HT-29 (cell line): ENCODE data around the gene CRELD2. TPM values are rescaled to one million over a fixed set of nuclear protein-coding genes. Genes with fewer than 3 reads are reported as not detected.

Source experiments
- DNase-seq: peaks from one replicate; pipeline ENCODE4 v3.0.0-alpha.2; 2015; ENCODE audit warnings: low spot score
- total RNA-seq: library from RNA; depleted of rRNA; stranded (reverse); fragments of >200 nt; shearing (Covaris generic); gene quantifications from 2 replicates; pipeline ENCODE4 v1.2.3, GENCODE V29; 2014; rRNA removed

The CRELD2 gene, protein sequence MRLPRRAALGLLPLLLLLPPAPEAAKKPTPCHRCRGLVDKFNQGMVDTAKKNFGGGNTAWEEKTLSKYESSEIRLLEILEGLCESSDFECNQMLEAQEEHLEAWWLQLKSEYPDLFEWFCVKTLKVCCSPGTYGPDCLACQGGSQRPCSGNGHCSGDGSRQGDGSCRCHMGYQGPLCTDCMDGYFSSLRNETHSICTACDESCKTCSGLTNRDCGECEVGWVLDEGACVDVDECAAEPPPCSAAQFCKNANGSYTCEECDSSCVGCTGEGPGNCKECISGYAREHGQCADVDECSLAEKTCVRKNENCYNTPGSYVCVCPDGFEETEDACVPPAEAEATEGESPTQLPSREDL
- 70.4 and 75.0 TPM in 2 replicates for total RNA-seq

DNA sequence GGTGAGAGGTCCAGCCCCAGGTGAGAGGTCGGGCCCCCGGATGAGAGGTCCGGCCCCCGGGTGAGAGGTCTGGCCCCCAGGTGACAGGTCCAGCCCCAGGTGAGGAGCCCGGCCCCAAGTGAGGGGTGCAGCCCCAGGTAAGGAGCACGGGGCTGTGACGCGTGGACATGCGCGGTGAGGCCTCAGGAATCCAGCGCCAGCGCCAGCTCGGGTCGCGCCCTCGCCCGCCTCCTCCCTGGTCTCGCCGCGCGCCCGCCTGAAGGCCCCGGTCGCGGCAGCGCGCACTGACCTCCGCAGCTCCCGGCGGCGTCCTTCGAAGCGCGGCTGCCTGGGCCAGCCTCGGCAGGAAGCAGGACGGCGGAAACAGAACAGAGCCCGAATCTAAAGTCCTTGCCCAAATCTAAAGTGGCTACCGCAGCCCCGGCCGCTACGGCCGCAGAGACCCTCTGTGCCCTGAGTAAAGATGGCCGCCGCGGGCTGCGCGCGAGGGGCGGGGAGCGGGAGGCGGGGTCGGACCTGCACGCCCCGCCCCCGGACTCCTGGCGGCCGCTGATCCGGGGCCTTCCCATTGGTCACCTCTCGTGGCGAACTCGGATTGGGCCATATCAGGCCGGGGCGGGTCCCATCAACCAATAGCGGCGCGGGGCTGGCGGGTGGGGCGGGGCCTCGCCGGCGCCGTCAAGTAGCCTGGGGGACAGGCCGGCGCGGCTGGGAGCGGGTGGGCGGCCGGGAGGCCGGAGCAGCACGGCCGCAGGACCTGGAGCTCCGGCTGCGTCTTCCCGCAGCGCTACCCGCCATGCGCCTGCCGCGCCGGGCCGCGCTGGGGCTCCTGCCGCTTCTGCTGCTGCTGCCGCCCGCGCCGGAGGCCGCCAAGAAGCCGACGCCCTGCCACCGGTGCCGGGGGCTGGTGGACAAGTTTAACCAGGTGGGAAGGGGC is at the start of gene CRELD2, which contains the start of gene ALG12:
Gene CRELD2 (plus strand): TSS at position 661 of the 937 bp plus-strand sequence. CDS start 136 bp downstream, at position 797.
Gene ALG12 (minus strand): TSS at position 465 of the 937 bp plus-strand sequence. CDS start 4,673 bp downstream, outside the sequence.
- peak; percentile 88 for DNase-seq

DNA sequence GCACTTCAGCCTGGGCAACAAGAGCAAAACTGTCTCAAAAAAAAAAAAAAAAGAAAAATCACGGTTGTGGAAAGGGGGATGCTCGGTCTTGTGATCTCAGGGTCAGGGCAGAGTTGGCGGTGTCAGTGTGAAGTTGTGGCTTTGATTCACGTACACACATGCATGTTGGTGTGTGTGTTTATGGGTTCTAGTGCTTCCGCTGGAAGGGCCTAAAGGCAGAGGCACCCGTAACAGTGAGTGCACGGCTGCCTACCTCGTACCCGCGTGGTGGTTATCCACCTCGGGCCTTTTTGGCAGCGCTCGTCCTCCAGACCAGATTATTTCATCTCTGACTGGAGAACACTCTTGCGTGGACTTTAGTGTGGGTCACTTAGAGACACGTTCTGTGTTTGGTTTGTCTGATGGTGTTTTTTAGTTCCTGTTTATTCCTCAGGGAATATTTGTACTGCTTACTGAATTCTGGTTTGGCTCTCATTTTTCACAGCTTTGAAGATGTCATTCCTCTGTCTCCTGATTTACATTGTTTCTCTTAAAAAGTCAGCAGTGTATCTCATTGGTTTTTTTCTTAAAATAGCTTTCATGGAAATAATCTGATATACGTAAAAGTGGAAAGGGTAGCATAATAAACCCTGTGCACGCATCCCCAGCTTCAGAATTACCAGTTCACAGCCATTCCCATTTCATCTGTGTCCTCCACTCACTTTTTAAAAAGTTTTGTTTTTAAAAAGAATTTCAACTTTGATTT is 49.2 kb upstream of the CRELD2 start:
- no peak for DNase-seq

DNA sequence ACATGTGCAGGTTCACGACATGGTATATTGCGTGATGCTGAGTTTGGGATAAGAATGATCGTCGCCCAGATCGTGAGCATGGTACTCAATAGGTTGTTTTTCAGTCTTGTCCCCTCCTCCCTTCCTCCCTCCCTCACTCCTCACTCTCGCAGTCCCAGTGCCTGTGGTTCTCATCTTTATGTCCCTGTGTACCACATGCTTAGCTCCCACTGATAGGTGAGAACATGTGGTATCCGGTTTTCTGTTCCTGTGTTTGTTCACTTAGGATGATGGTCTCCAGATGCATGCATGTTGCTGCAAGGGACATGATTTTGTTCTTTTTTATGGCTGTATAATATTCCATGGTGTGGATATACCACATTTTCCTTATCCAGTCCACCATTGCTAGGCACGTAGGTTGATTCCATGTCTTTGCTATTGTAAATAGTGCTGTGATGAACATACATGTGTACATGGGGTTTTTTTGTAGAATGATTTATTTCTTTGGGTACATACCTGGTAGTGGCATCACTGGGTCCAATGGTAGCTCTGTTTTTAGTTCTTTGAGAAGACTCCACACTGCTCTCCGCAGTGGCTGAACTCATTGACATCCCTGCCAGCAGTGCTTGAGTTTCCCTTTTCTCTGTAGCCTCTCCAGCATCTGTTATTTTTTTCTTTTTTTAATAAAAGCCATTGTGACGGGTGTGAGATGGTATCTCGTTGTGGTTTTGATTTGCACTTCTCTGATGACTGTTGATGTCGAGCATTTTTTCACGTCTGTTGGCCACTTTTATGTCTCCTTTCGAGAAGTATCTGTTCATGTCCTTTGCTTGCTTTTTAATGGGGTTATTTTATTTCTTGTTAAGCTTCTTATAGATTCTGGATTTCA is 48.4 kb upstream of the CRELD2 start:
- DNase-seq = no peak

DNA sequence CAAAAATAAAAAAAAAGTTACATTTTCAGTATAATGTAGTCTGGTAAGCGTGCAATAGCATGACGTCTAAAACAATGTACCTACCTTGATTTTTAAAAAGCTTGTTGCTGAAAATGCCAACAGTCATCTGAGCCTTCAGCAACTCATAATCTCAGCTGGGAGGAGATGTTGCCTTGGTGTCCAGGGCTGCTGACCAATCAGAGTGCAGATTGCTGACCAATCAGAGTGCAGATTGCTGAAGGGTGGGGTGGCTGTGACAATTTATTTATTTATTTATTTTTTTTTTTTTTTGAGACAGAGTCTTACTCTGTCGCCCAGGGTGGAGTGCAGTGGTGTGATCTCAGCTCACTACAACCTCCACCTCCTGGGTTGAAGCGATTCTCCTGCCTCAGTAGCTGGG is 47.0 kb upstream of the CRELD2 start:
- no peak for DNase-seq

DNA sequence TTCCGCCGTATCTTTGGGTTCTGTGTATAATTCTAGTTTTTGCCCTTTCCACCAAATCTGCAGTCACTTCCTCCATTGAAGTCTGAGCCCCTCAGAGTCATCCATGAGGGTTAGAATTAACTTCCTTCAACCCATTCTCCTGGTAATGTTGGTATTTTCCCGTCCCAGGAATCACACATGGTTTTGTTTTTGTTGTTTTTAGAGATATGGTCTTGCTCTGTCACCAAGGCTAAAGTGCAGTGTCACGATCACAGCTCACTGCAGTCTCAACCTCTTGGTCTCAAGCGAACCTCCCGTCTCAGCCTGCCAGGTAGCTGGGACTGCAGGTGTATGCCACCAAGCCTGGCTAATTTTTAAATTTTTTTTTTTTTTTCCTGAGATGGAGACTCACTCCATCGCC is 46.1 kb upstream of the CRELD2 start:
- DNase-seq = no peak

DNA sequence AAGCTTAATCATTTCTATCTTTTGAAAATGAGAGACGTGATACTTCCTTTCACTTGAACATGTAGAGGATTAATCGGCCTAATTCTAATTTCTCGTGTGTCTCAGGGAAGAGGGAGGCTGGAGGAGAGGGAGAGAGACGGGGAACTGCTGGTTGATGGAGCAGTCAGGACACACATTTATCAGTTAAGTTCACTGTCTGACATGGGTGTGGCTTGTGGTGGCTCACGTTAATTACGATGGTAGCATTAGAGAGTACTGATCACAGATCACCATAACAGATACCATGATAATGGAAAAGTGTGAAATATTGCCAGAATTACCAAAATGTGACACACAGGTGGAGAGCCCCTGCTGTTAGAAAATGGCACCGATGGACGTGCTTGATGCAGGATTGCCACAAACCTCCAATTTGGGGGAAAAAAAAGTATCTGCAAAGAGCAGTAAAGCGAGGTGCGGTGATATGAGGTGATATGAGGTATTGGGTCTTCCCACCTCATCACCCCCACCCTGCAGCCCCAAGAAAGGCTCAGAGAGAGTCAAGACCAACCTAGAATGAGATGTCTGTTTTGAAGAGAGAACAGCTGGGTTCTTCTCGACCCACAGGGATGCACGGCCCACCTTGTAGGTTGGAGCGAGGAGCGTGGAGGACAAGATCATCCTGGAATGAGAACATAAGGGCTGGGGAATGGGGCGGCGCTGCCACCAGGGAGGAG is 45.0 kb upstream of the CRELD2 start:
- no peak for DNase-seq

DNA sequence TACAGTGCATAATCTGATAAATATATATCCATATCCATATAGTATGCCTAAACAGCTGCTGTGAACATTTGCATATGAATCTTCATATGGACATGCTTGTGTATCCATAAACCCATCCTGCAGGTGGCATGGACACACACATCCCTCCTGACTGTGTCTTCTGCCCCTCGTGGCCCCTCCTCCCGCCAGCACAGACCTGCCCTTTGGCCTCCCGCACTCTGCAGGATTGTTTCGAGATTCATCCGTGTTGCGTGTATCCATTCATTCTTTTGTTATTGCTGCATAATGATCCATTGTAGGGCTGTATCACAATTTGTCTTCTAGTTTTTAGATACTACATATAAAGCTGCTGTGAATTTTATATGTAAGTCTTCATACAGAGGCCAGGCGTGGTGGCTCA is 40.8 kb upstream of the CRELD2 start:
- DNase-seq = no peak

DNA sequence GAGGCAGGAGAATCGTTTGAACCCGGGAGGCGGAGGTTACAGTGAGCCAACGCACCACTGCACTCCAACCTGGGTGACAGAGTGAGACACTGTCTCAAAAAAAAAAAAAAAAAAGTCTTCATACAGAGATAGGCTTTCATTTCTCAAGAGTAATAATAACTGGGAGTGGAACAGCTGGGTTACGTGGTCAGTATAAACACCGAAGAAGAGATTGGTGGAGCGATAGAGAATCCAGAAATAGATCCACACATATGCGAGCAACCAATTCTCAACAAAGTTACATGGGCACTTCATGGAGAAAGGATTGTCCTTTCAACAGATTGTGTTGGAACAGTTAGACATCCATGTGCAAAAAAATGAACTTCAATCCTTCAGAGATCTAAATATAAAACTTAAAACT is 40.2 kb upstream of the CRELD2 start:
- no peak for DNase-seq

DNA sequence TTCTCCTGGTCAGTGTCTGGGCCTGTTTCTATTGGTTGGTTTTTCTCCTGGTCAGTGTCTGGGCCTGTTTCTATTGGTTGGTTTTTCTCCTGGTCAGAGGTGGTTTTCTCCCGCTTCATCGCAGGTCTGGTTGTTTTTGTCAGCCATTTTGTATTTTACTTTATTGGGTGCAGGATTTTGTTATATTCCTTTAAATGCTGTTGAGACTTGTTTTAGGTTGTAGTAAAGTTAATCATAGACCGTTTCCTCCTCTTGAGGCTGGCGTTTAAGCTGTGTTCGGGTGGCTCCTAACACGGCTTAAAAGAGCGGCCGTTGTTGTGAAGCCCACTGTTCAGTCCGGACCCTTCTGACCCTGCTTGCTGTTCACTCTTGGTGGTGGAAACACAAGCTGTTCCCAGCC is 38.6 kb upstream of the CRELD2 start:
- DNase-seq = no peak

DNA sequence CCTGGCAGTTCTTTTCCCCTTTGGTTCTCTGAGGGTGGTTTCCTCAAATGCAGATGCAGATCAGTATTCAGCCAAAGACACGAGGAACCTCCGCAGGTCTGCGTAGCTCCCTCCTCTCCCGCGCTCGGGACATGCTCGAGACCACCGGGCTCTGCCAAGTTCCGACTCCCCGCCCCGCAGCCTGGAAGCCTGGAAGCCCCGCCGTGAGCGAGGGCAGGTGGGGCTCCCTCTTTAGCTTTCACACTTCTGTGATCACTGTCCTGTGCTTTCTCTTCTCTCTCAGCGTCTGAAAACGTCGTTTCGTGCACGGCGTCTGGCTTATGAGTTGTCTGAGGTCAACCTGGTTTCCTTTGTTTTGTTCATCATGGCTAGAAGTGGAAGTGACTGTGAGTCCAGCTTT is 38.2 kb upstream of the CRELD2 start:
- DNase-seq = no peak

DNA sequence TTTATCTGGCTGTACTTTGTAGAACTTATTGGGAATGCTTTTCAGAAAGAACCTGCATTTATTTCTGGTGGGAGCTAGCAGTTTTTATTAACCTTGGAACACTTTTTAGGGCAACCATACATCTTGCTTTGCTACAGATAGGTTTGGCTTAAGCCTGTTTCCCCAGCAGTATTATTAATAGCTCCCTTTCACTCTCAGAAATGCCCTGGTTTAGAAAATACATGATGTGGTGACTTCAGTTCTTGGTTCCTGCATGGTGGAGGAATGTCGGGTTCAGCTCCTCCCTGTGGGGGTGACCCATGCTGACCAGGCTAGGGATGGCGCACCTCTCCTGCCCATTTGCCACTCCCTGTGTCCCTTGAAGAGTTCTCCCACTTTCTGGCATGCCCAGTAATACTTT is 36.6 kb upstream of the CRELD2 start:
- DNase-seq = no peak

DNA sequence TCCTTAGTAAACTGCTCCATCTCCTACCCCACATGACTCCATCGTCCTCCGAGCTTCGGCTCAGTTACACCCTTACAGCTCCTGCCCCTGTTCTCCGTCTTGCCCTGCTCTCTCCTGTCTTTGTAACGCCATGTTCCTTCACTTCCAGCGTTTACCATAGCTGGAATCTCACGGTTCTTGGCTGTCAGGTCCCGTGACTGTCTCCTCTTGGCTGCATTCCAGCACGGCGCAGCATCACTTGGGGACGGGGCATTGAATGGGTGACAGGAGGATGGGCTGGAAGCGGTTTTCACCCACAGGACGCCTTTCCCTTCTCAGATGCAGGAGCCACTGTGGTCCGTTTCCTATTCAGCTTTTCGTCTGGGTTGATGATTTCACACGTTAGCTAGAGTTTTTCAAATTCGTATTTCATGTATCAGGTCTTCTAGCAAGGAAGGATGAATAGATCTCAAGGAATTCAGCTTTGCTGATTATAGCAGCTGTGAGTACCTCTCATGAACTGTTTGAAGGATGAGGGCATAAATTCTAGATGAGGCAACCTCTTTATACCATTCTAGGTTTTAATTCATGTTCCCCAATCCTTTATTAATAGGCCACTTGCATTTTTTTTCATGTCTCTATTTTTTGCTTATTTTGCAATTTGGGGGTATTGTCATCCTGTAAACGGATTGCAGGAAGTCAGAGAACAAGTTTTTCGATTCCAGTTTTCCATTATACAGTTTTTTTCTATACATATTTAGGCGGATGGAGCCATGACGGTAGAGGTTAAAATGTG is 35.7 kb upstream of the CRELD2 start:
- DNase-seq = no peak

DNA sequence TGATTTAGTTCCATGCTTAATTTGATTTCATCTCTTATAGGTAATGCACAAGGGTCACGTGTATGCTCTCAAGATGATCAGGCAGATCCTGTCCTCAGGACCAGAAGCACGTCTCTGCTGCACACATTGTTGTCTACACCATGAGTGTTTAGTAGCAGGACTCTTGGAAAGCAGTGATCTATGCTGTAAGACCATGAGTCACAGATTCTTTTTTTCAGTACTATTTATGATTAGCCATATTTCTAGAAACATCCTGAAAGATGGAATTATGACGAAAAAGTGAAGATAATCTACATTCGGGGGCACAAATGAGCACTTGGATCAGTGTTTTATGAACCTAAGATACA is 35.2 kb upstream of the CRELD2 start:
- DNase-seq = no peak

DNA sequence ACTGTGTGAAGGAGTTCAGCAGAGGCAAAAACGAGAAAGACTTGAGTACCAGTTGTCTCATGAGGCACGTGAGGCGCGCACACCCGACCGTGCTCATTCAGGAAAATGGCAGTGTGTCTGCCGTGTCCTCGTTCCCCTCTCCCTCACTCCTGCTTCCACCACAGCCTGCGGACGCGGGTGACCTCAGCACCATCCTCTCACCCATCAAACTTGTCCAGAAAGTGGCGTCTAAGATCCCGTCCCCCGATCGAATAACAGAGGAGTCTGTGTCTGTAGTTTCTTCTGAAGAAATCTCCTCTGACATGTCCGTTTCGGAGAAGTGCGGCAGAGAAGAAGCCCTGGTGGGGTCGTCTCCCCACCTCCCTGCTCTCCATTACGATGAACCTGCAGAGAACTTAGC is 34.4 kb upstream of the CRELD2 start:
- no peak for DNase-seq

DNA sequence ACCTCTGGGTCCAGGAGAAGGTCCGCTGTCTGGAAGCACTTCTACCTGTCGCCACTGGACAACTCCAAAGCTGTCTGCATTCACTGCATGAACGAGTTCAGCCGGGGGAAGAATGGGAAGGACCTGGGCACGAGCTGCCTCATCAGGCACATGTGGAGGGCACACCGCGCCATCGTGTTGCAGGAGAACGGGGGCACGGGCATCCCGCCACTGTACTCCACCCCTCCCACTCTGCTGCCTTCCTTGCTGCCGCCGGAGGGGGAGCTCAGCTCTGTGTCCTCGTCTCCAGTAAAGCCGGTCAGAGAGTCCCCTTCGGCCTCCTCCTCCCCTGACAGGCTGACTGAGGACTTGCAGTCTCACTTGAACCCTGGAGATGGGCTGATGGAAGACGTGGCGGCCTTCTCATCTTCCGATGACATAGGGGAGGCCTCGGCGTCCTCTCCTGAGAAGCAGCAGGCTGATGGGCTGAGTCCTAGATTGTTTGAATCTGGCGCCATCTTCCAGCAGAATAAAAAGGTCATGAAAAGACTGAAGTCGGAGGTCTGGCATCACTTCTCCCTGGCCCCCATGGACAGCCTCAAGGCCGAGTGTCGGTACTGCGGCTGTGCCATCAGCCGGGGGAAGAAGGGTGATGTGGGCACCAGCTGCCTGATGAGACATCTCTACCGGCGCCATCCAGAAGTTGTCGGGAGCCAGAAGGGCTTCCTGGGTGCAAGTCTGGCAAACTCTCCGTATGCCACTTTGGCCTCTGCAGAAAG is 33.8 kb upstream of the CRELD2 start:
- no peak for DNase-seq

DNA sequence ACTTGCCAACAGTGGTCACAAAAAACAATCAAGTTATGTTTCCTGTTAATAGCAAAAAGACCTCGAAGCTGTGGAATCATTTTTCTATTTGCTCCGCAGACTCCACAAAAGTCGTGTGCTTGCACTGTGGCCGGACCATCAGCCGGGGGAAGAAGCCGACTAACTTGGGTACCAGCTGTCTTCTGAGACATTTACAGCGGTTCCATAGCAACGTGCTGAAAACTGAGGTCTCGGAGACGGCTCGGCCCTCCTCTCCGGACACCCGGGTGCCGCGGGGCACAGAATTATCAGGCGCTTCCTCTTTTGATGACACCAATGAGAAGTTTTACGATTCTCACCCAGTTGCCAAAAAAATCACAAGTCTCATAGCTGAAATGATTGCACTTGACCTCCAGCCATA is 33.2 kb upstream of the CRELD2 start:
- DNase-seq = no peak

DNA sequence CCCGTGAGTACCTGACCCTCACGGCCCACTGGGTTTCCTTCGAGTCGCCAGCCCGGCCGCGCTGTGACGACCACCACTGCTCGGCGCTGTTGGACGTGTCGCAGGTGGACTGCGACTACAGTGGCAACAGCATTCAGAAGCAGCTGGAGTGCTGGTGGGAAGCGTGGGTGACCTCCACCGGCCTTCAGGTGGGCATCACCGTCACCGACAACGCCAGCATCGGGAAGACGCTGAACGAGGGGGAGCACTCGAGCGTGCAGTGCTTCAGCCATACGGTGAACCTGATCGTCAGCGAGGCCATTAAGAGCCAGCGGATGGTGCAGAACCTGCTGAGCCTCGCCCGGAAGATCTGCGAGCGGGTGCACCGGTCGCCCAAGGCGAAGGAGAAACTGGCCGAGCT is 32.6 kb upstream of the CRELD2 start:
- DNase-seq = no peak

DNA sequence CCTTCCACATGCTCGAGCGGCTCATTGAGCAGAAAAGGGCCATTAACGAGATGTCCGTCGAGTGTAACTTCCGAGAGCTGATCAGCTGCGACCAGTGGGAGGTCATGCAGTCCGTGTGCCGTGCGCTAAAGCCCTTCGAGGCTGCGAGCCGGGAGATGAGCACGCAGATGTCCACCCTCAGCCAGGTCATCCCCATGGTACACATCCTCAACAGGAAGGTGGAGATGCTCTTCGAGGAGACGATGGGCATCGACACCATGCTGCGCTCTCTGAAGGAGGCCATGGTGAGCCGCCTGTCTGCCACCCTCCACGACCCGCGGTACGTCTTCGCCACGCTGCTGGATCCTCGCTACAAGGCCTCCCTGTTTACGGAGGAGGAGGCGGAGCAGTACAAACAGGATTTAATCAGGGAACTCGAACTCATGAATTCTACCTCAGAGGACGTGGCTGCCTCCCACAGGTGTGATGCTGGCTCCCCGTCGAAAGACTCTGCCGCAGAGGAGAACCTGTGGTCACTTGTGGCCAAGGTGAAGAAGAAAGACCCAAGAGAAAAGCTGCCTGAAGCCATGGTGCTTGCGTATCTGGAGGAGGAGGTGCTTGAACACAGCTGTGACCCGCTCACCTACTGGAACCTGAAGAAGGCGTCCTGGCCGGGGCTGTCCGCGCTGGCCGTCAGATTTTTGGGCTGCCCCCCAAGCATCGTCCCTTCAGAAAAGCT is 31.9 kb upstream of the CRELD2 start:
- DNase-seq = no peak
